GM18867 (cell line): Measurements from ENCODE around the gene DYNC1I1.

ENCODE experiments used
- ATAC-seq: cut with Tn5 transposase; IDR thresholded peaks from one replicate; pipeline ENCODE4 v1.9.1; 2021; ENCODE audit warnings: mild to moderate bottlenecking, moderate library complexity; ENCODE audit not compliant: unreplicated experiment

The DYNC1I1 gene

GRCh38 chr7:95772298-95772770, at the start of gene DYNC1I1:
Gene DYNC1I1, plus strand, starts transcription at chr7:95772554. Its CDS starts 32,176 bp downstream, at chr7:95804730.
- peak; percentile 87 for ATAC-seq

GRCh38 chr7:95723583-95724180, 48.7 kb upstream of the DYNC1I1 start:
- peak; percentile 75 for ATAC-seq

GRCh38 chr7:95725205-95725604, 47.1 kb upstream of the DYNC1I1 start:
- no peak for ATAC-seq

- ATAC-seq, result no peak
Measured at GRCh38 chr7:95730493-95731280, 41.7 kb upstream of the DYNC1I1 start.

- no peak for ATAC-seq
Measured at GRCh38 chr7:95736635-95737034, 35.7 kb upstream of the DYNC1I1 start.

GRCh38 chr7:95737828-95738505, 34.4 kb upstream of the DYNC1I1 start:
- ATAC-seq, result no peak

GRCh38 chr7:95749044-95749443, 23.3 kb upstream of the DYNC1I1 start:
- no peak for ATAC-seq

GRCh38 chr7:95749515-95749914, 22.8 kb upstream of the DYNC1I1 start:
- ATAC-seq, result no peak

- ATAC-seq, result no peak
Measured at GRCh38 chr7:95753440-95753839, 18.9 kb upstream of the DYNC1I1 start.

GRCh38 chr7:95755277-95755934, 16.9 kb upstream of the DYNC1I1 start:
- ATAC-seq, result no peak

GRCh38 chr7:95758187-95758586, 14.2 kb upstream of the DYNC1I1 start:
- no peak for ATAC-seq

GRCh38 chr7:95766086-95766485, 6.3 kb upstream of the DYNC1I1 start:
- ATAC-seq, result no peak

- peak; percentile 60 for ATAC-seq
Measured at GRCh38 chr7:95766657-95767056, 5.7 kb upstream of the DYNC1I1 start.

GRCh38 chr7:95772771-95773581, 622 bp downstream of the DYNC1I1 start:
- ATAC-seq, result no peak

GRCh38 chr7:95776561-95777185, 4.3 kb downstream of the DYNC1I1 start:
- ATAC-seq, result no peak

GRCh38 chr7:95777269-95777668, 4.9 kb downstream of the DYNC1I1 start:
- ATAC-seq, result no peak

- no peak for ATAC-seq
Measured at GRCh38 chr7:95780665-95781064, 8.3 kb downstream of the DYNC1I1 start.

GRCh38 chr7:95781961-95782586, 9.7 kb downstream of the DYNC1I1 start:
- no peak for ATAC-seq

- ATAC-seq, result no peak
Measured at GRCh38 chr7:95784796-95785195, 12.4 kb downstream of the DYNC1I1 start.
